NCI-H128 (cell line): ENCODE data around the gene ILKAP.

Experiments
- DNase-seq: peaks from one replicate; lab custom pipeline; 2025; ENCODE audit not compliant: unreplicated experiment; lab: John Stamatoyannopoulos, UW

Gene ILKAP

DNA sequence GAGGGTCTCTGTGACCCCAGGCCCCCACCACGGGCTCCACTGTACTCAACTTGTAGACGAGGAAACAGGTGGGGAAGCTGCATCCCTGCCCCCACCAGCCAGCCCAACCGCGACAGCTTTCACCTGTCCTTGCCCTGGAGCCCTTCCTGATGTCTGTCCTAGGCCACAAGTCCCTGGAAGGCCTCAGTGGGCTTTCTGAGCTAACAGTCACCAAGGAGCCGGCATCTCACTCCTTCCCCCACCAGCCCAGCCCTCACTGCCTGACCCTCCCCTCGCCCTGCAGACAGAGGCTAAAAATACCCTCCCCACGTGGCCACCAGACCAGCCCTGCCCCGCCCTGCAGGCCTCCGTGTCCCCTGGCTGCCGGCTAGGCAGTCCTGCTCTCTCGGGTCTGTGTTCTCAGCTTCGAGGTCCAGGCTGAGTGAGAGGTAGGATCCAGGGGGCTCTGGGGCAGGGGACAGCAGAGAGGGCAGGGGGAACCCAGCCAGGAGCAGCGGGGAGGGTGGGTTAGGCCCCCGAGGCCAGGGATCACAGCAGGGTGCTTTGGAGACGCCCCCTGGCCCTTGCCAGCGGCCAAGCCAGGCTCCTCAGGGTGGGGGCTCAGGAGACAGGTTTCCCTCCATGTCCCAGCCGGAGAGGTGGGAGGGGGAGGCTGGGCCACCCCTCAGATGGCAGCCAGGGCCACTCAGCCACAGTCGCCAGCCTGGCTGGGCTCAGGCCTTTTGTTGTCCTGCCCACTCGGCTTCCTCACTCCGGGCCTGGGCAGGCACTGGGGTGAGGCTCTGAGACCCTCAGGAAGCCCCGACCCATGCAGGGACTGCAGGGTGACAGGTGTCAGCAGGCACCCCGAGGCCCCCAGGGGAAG is 64.9 kb downstream of the ILKAP start, which contains the start of gene KLHL30:
Gene KLHL30, plus strand, starts transcription at position 338 of the 865 bp plus-strand sequence. CDS start 2,087 bp downstream, outside the sequence.
- no peak for DNase-seq

- no peak for DNase-seq
Measured at GRCh38 chr2:238137885-238138284, 65.6 kb downstream of the ILKAP start.

GRCh38 chr2:238136820-238137537 is 66.5 kb downstream of the ILKAP start:
- no peak for DNase-seq

DNA sequence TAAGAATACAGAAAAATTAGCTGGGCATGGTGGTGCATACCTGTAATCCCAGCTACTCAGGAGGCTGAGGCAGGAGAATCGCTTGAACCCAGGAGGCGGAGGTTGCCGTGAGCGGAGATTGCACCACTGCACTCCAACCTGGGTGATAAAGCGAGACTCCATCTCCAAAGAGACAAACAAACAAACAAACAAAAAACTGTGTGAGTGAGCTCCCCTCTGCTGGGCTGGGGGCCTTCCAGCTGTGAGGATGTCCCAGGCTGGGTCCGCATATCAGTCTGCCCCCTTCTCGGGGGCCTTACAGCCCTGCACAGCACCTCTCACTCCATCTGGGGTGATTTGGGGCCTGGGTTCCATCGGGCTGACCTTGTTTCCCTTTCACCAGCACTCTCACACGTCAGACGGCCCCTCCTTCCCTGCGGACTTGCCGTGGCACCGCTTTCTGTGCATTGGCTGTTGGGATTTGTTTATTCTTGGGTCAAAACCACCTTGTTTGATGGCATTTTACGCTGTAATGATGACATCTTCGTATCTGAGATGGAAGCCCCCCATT is 67.8 kb downstream of the ILKAP start:
- DNase-seq, result no peak

- no peak for DNase-seq
Measured at GRCh38 chr2:238134393-238134785, 69.1 kb downstream of the ILKAP start.

DNA sequence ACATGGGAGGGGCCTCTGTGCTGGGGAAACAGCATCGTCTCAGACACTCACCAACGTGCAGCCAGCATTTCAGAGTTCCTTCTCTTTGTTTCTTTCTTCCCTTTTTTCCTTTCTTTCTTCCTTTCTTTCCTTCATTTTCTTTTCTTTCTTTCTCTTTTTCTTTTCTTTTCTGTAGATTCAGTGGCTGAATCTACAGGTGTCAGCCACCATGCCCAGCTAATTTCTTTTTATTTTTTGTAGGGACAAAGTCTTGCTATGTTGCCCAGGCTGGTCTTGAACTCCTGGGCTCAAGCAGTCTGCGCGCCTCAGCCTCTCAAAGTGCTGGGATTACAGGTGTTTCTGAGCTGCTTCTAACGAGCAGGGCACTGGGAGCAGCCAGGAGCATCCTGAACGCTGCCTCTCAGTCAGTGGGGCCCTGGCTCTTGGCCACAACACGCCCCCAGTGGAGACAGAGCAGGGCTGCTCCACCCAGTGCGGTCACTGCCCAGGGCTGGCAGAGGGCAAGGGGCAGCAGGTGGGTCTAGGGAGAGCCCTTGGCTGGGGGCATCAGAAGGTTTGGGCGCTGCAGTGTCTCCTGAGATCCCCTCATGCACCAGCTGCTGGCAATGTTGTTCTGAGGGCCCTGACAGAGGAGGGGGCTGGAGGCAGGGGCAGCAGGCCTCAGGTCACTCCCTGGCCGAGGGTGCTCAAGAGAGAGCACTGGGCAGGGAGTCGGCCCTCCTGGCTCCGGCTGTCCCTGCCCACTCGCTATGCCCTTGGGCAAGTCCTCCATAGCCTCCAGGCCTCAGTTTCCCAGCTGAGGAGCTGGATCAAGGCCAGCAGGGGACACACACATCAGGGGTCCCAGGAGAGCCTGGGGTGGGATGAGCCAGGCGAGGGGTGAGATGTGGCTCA is 69.7 kb downstream of the ILKAP start:
- no peak for DNase-seq

DNA sequence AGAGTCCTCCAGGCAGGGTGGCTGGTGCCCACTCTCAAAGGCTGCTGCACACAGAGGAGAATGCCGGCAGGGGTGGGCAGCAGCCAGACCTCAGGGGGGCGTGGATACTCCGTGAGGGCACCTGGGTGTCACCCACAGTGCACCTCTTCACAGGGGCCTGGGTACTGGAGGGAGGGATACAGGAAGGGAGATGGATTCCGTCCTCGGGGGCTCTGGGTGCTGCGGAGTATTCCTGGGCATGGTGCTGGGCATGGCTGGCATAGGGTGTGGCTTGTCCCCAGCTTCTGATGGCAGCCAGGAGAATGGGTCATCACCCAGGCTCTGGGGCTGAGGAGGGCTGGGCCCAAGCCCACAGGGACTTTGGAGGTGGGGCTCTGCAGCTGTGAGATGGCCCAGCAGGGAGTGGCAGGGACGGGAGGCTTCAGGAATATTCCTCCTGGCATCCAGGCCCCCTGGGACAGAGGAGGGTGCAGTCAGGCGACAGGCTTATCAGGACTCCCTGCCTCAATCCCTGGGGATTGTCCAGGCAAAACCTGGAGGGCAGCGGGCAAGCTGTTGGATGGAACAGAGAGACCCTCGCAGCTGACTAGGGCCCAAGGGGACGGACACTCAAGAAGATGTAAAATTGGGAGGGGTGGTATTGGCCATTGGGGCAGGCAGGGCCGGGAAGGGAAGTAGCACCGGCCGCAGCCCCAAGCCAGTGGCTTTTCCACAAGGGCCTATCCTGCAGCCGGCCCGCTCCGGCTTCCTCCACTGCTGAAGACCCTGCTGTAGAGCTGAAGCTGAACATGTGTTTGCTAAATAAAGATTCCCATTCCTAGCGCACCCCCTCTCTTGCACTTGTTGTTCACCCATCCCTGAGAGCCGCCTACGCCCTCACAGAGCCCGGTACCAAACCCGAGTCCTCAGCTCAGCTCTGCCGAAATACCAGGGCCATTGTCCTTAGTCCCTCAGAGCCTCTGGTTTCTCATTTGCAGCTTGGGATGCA is 70.7 kb downstream of the ILKAP start:
- no peak for DNase-seq

DNA sequence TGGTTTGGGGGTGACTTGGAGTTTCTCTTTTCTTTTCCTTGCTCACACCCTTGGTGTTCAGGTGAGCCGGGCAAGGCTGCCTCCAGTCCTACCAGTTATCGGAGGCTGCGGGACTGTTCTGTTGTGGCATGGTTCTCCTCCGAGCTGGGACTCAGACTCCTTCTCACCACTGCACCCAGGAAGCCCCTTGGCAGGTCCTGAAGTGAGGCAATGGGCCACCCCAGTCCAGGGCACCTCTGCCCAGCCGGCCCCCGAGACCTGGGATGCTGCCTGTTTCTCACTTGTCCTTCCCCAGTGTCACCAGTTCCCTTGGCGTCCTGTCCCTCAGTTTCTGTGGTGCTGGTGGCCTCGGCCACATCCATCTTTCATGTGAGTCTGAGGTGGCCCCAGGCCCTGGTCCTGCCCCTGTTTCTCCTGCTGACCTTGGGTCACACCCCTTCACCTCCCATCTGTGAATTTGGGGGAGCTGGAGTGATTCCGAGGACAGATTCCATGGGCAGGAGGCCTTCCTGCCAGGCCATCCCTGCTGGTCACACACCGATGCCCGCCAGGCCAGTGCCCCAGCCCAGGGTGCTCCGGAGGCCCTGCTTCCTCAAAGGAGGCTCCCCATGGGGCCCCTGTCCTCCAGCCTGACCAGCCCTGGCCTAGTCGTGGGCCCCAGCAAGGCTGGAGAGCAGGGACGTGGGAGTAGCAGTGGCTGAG is 71.6 kb downstream of the ILKAP start:
- DNase-seq, result no peak

GRCh38 chr2:238130696-238131628 is 72.5 kb downstream of the ILKAP start:
- no peak for DNase-seq

GRCh38 chr2:238130111-238130695 is 73.3 kb downstream of the ILKAP start:
- no peak for DNase-seq

- DNase-seq, result no peak
Measured at GRCh38 chr2:238129166-238130010, 74.1 kb downstream of the ILKAP start.

GRCh38 chr2:238128534-238129001 is 74.9 kb downstream of the ILKAP start:
- DNase-seq, result no peak

DNA sequence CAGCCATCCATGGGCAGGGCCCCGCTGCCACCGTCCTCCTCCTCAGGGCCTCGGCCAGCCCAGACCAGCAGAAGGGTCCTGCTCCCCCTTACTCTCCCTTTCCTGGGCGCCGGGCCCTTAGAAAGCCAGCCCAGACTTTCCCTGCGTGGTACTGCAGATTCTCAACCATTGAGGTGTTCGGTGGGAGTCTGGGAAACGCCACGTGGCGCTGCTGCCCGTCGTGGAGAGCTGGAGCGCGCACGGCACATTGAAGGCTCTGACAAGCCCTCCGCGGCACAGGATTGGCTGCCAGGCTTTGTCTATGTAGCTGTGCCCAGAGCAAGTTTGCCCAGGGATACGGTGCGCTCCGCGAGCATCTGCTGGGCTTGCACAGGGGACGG is 75.4 kb downstream of the ILKAP start:
- DNase-seq, result no peak

DNA sequence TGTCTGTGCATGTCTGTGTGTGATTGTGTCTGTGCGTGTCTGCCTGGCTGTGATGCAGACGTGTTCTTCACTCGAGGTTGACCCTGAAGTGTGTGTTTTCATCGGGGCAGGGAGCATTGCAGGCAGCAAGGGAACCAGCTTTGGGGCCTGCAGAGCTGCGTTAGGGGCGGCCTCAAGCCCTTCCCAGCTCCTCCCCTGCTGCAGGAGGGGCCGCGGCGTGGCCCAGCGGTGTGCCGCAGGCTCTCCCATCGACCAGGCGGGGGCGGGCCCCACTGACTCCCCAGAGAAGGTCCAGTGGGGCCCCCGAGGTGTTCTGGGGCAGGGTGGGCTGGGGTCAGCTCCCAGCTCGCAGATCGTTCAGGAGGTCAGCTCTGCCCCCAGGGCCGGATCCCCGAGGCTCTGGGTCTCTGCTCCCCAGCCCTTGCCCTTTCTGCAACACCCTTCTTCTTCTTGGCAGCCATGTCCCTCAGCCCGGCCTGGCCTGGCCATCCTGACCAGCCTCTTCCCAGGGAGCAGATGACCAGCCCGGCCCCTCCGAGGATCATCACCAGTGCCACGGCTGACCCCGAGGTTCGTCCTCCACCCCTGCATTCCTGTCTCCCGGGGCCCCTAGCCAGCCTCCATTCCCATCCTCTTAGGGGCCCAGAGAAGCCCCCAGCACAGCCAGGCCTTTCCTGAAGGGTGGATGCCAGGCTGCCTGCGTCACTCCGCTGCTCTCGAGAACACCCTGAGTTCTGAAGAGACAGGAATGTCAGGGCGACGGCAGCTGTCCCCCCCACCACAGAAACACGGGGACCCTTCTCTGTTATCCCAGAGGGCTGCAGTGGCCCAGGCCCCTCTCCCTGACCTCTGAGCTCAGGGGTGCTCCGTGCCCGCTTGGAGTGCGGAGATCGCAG is 76.1 kb downstream of the ILKAP start:
- no peak for DNase-seq

GRCh38 chr2:238126775-238127164 is 76.7 kb downstream of the ILKAP start:
- no peak for DNase-seq

DNA sequence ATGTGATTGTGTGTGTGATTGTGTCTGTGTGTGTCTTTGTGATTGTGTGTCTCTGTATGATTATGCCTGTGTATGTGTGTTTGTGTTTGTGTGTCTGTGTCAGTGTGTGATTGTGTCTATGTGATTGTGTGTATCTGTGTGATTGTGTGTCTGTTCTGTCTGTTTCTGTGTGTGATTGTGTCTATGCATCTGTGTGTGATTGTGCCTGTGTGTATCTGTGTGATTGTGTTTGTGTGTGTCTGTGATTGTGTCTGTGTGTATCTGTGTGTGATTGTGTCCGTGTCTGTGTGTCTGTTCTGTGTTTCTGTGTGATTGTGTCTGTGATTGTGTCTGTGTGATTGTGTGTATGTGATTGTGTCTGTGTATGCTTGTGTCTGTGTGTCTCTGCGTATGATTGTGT is 77.2 kb downstream of the ILKAP start:
- no peak for DNase-seq
